Tibial nerve (tissue), 4 donors: Measurements from ENCODE around the gene LDLRAP1.

Experiments
- CTCF ChIP-seq, 5 experiments: fragments of 200-600 bp in 3 of 5; fragments of 450-650 bp in 2 of 5; sonication (generic) in 3 of 5; IDR thresholded peaks; one replicate each; pipeline ENCODE4 v1.5.1; 2016 to 2019; ENCODE audit warnings: antibody characterized with exemption in 5 of 5, mild to moderate bottlenecking in 3 of 5, moderate library complexity in 2 of 5
- EP300 ChIP-seq, 2 donors: sonication (generic); formaldehyde crosslinking; IDR thresholded peaks; one replicate each; pipeline ENCODE4 v1.6.1; 2017; ENCODE audit warnings: antibody characterized with exemption in 2 of 2, mild to moderate bottlenecking in 1 of 2
- POLR2A ChIP-seq, 2 donors: fragments of 450-650 bp; IDR thresholded peaks; one replicate each; pipeline ENCODE4 v1.6.1; 2017; ENCODE audit warnings: antibody characterized with exemption in 2 of 2, mild to moderate bottlenecking in 2 of 2, moderate library complexity in 2 of 2

DNA sequence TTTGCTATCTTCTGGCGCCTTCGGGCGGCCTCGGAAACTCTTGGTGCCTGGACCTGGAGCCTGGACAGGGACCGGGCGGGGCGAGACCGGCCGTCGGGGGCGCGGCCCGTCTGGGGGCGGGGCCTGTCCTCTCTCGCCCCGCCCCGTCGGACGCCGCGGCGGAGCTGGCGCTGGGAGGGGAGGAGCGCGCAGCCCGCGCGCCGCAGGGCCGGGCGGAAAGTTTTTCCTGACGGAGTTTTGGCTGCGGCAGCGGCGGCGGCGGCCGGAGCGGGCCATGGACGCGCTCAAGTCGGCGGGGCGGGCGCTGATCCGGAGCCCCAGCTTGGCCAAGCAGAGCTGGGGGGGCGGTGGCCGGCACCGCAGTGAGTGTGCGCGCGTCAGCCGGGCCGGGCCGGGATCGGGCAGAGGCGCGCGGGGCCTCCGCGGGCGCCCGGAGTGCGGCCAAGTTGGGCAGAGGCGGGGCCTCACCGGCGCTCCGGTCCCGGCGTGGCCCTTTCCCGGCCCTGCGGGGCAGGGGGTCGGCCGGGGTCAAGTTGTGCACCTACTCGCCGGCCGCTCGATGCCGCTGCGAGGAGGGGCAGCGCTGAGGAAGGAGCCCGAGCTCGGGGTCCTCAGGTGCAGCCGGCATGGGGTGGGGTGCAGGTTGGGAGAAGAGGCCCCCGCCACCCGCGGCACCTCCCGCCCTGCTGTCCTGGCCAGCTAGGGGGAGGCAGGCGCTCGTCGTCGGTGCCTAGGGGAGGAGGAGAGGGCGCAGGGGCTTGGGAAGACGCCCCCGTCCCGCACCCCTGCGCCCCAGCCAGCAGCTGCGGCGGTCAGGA, at the start of gene LDLRAP1:
- TF ChIP-seq EP300 (IDR thresholded peaks at IDR 0.05) (peak in 1 of 2 donors; percentile 76), CTCF (IDR thresholded peaks at IDR 0.05) (no peak), POLR2A (IDR thresholded peaks at IDR 0.05) (peak; percentile 84 to 93)
